VCaP (cell line): ENCODE data around the gene RNF5.
"Not testable (repeated sequence)": the region's sequence is repeated elsewhere in the genome, so short reads cannot be mapped to it uniquely, and the experiment has no call there.

Experiments used
- H3K27ac ChIP-seq: fragments of 450-650 bp; 2 replicates; pipeline ENCODE4 v1.5.1; 2017
- CTCF ChIP-seq: fragments of 450-650 bp; conservative IDR thresholded peaks from 2 replicates; pipeline ENCODE4 v1.5.1; 2017; ENCODE audit warnings: mild to moderate bottlenecking, moderate library complexity

Gene RNF5

GRCh38 chr6:32179766-32180405, 1.7 kb downstream of the RNF5 start:
- no peak overlapping the region for H3K27ac ChIP-seq
- no peak for TF ChIP-seq CTCF

DNA sequence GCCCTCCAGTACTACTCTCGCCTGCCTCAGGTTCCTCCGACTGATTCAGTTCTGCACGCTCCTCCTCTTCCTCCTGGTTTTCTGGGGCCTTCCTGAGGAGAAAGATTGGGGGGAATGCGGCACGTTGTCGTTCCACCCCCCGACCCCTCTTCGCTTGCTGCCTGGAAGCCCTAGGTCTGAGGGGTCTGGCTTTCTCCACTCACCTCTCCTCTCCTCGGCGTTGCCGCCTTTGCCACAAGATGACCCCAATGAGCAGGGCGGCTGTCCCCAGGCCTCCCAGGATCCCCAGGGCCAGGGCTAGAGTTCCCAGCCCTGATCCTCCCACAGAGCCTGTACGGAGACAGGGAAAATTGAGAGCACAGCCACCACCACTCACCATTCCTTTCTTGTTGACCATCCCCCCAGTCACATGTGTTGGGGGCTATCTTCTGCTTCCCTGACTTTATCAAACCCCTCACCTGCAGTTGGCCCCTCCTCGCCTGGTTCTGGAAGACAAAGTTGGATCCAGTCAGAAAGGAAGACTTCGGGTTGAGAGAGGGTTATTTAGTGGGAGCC, 3.0 kb downstream of the RNF5 start:
- no peak for TF ChIP-seq CTCF
- H3K27ac ChIP-seq: no peak overlapping the region

DNA sequence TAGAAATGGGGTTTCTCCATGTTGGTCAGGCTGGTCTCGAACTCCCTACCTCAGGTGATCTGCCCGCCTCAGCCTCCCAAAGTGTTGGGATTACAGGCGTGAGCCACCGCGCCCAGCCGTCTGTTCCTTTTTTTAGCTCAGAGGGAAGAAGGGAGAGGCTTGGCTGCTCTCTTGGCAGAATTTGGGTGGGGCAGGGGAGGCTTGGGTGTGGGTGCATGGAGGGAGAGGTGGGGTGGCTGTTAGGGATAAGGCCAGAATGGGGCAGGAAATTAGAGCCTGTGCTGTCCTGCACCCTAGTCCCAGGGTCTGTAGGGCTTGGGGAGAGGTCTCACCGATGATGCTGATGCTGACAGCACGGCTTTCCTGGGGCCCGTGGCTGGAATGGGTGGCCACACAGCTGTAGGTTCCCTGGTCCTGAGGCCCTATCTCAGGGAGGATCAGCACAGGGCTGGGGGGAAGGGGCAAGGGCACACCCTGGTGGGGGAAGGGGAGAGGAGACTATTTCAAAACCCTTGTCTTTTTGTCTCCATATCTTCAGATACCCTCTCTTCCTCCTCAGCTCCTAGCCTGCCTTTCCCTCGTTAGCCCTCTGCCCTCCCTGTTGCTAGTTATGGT, 3.8 kb downstream of the RNF5 start:
- H3K27ac ChIP-seq: no peak overlapping the region
- no peak for TF ChIP-seq CTCF

GRCh38 chr6:32182555-32182981, 4.4 kb downstream of the RNF5 start:
- no peak overlapping the region for H3K27ac ChIP-seq
- TF ChIP-seq CTCF: no peak

GRCh38 chr6:32183030-32183429, 4.8 kb downstream of the RNF5 start:
- H3K27ac ChIP-seq: no peak overlapping the region

GRCh38 chr6:32183483-32184083, 5.4 kb downstream of the RNF5 start:
- TF ChIP-seq CTCF: no peak
- no peak overlapping the region for H3K27ac ChIP-seq

More at GRCh38 chr6:32183030-32183429, 4.8 kb downstream of the RNF5 start:
- no peak for TF ChIP-seq CTCF

GRCh38 chr6:32184084-32184640, 6.0 kb downstream of the RNF5 start, which contains the start of gene AGER:
TSS of gene AGER (minus strand) at chr6:32184253. CDS start at chr6:32184222, 31 bp downstream.
- H3K27ac ChIP-seq: no peak within 1 kb of the TSS
- no peak for TF ChIP-seq CTCF

DNA sequence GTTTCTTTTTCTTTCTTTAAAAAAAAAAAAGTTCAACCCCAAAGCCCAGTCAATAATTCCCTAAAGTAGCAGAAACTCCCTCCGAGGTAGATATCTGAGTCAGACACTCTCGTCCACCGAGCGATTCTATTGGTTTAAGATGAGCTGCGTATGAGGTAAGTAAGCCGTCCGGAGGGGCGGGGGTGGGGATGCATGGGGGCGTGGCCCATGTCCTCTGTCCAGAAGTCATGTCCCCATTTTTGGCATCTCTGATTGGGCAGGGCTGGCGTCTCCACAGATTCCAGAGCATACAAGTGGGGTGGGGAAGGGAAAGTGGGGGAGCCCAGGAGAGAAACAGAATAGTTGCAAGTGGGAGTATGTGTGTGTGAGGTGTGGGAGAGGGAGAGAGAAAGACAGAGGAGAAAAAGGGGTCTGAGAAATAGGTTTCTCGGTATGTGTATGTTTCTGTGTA, 7.5 kb downstream of the RNF5 start:
- H3K27ac ChIP-seq: not testable (repeated sequence)

- not testable (repeated sequence) for H3K27ac ChIP-seq
Measured at GRCh38 chr6:32186151-32186840, 8.1 kb downstream of the RNF5 start.
